IMR-90 (cell line): ENCODE measurements around the gene RAB37. TPM values are rescaled to one million over a fixed set of nuclear protein-coding genes. Genes with fewer than 3 reads are reported as not detected.

ENCODE experiments used
- ATAC-seq: fragments of 200-7000 bp; cut with Tn5 transposase; 2 replicates; pipeline ENCODE4 v1.9.1; 2020; ENCODE audit warnings: low read depth, mild to moderate bottlenecking, moderate library complexity
- BruUV-seq: library from RNA; stranded (reverse); fragments of 400-500 nt; replicated peaks from 2 replicates; lab custom pipeline; 2021; lab: Mats Ljungman, UMichigan
- CTCF ChIA-PET: fragments of 300-600 bp; formaldehyde crosslinking; extraction: SDS; loops from one replicate; lab custom pipeline; 2021; ENCODE audit warnings: antibody characterized with exemption; lab: Yijun Ruan, JAX
- POLR2A ChIA-PET: fragments of 300-600 bp; sonication (Branson Sonifier 250); formaldehyde crosslinking; loops from one replicate; lab custom pipeline; 2022; ENCODE audit warnings: antibody characterized with exemption; ENCODE audit not compliant: unreplicated experiment; lab: Charles Lee
- DNase-seq: peaks from one replicate; pipeline ENCODE4 v3.0.0; 2013
- H2AFZ ChIP-seq: replicated peaks from 2 replicates; pipeline ENCODE3; 2013; ENCODE audit warnings: low read length, mild to moderate bottlenecking; ENCODE audit not compliant: poor library complexity
- H2AK5ac ChIP-seq: 2 replicates; pipeline ENCODE4 v1.6.1; 2013; ENCODE audit warnings: low read depth, low read length, inconsistent platforms
- H2AK9ac ChIP-seq: replicated peaks from 2 replicates; pipeline ENCODE3; 2013; ENCODE audit warnings: mild to moderate bottlenecking, low read depth, low read length, moderate library complexity; ENCODE audit not compliant: poor library complexity
- H2BK120ac ChIP-seq: 2 replicates; pipeline ENCODE4 v1.6.1; 2013; ENCODE audit warnings: low read depth, low read length, inconsistent platforms
- H2BK15ac ChIP-seq: 3 replicates; pipeline ENCODE4 v1.6.1; 2013; ENCODE audit warnings: low read depth, low read length, inconsistent platforms
- H2BK20ac ChIP-seq: 2 replicates; pipeline ENCODE4 v1.6.1; 2013; ENCODE audit warnings: low read depth, mild to moderate bottlenecking, inconsistent platforms, low read length, moderate library complexity
- H2BK5ac ChIP-seq: 2 replicates; pipeline ENCODE4 v1.6.1; 2013; ENCODE audit warnings: mild to moderate bottlenecking, low read depth, low read length, inconsistent platforms; ENCODE audit not compliant: poor library complexity, severe bottlenecking
- H3K14ac ChIP-seq: replicated peaks from 2 replicates; pipeline ENCODE4 v1.6.1; 2013; ENCODE audit warnings: low read depth, low read length, inconsistent platforms
- H3K18ac ChIP-seq: 2 replicates; pipeline ENCODE4 v1.6.1; 2013; ENCODE audit warnings: low read depth, low read length, control low read depth
- H3K23ac ChIP-seq: 2 replicates; pipeline ENCODE4 v1.6.1; 2013; ENCODE audit warnings: low read depth, low read length, inconsistent platforms
- H3K27ac ChIP-seq: 2 replicates; pipeline ENCODE4 v1.5.1; 2013; ENCODE audit warnings: mild to moderate bottlenecking, control low read depth, low read length; ENCODE audit not compliant: insufficient read depth
- H3K27me3 ChIP-seq: 2 replicates; pipeline ENCODE4 v1.6.1; 2013; ENCODE audit warnings: low read length; ENCODE audit not compliant: control insufficient read depth, insufficient read depth
- H3K36me3 ChIP-seq: 2 replicates; pipeline ENCODE4 v1.6.1; 2013; ENCODE audit warnings: low read length, mixed read lengths; ENCODE audit not compliant: control insufficient read depth, insufficient read depth
- H3K4ac ChIP-seq: 2 replicates; pipeline ENCODE4 v1.6.1; 2013; ENCODE audit warnings: low read depth, low read length, inconsistent platforms
- H3K4me1 ChIP-seq: 2 replicates; pipeline ENCODE4 v1.6.1; 2013; ENCODE audit warnings: low read length, mixed read lengths; ENCODE audit not compliant: control insufficient read depth, insufficient read depth
- H3K4me2 ChIP-seq: 2 replicates; pipeline ENCODE4 v1.6.1; 2013; ENCODE audit warnings: low read depth, mild to moderate bottlenecking, control low read depth, low read length, moderate library complexity
- H3K4me3 ChIP-seq: 2 replicates; pipeline ENCODE4 v1.5.1; 2013; ENCODE audit warnings: low read depth, mild to moderate bottlenecking, control low read depth, low read length, moderate library complexity; ENCODE audit not compliant: insufficient read depth
- H3K56ac ChIP-seq: 2 replicates; pipeline ENCODE4 v1.6.1; 2013; ENCODE audit warnings: low read length, inconsistent platforms; ENCODE audit not compliant: insufficient read depth; ENCODE audit errors: extremely low read depth
- H3K79me1 ChIP-seq, 2 experiments: 2 replicates each; pipeline ENCODE4 v1.6.1; 2013; ENCODE audit warnings: low read length in 2 of 2, inconsistent platforms in 1 of 2, low read depth in 1 of 2
- H3K9ac ChIP-seq: 2 replicates; pipeline ENCODE4 v1.6.1; 2013; ENCODE audit warnings: low read depth, low read length, control low read depth
- H3K9me1 ChIP-seq: 2 replicates; pipeline ENCODE4 v1.6.1; 2013; ENCODE audit warnings: low read length, inconsistent platforms; ENCODE audit not compliant: insufficient read depth
- H3K9me3 ChIP-seq: 2 replicates; pipeline ENCODE4 v1.6.1; 2013; ENCODE audit warnings: low read length; ENCODE audit not compliant: control insufficient read depth, insufficient read depth
- H4K20me1 ChIP-seq: 2 replicates; pipeline ENCODE4 v1.6.1; 2013; ENCODE audit warnings: low read length, inconsistent platforms; ENCODE audit not compliant: insufficient read depth
- H4K5ac ChIP-seq: 2 replicates; pipeline ENCODE4 v1.6.1; 2013; ENCODE audit warnings: mild to moderate bottlenecking, low read depth, low read length, control low read depth
- H4K8ac ChIP-seq, 2 experiments: 2 replicates each; pipeline ENCODE4 v1.6.1; 2013; ENCODE audit warnings: low read depth in 2 of 2, low read length in 2 of 2, control low read depth in 1 of 2, inconsistent platforms in 1 of 2
- H4K91ac ChIP-seq: 2 replicates; pipeline ENCODE4 v1.6.1; 2013; ENCODE audit warnings: low read depth, low read length, inconsistent platforms; ENCODE audit not compliant: insufficient read depth
- MAFK ChIP-seq: IDR thresholded peaks from 2 replicates; pipeline ENCODE4 v1.6.1; 2012; ENCODE audit warnings: low read depth, low read length, improper control_type of control experiment
- MXI1 ChIP-seq: IDR thresholded peaks from 2 replicates; pipeline ENCODE4 v1.6.1; 2012; ENCODE audit warnings: low read depth, mild to moderate bottlenecking, low read length, moderate library complexity, borderline replicate concordance
- WGBS, 2 experiments: methylation state at CpG; one replicate each; pipeline versions ENCODE4 v1.1.5 to v1.1.7; 2013; ENCODE audit warnings: missing lambda C conversion rate in 2 of 2; ENCODE audit not compliant: insufficient read length in 1 of 2; ENCODE audit errors: extremely low coverage in 2 of 2; 5-methylcytosine and 5-hydroxymethylcytosine counted together
- dilution Hi-C: fragments of 300-500 bp; cut with HindIII; formaldehyde crosslinking; loops from one replicate; pipeline ENCODE4 v1.14.3; 2018; ENCODE audit warnings: low sequenced_read_pairs; ENCODE audit not compliant: unreplicated experiment
- in situ Hi-C: fragments of 300-500 bp; cut with MboI; formaldehyde crosslinking; loops from 3 replicates; pipeline ENCODE4 v1.14.3; 2019; ENCODE audit warnings: low sequenced_read_pairs, inconsistent platforms, mixed read lengths
- intact Hi-C: fragments of 100-400 bp; cut with micrococcal nuclease; formaldehyde crosslinking; loops from 2 replicates; pipeline ENCODE4 v1.10.0; 2022
- polyA plus RNA-seq, 3 experiments: library from polyadenylated mRNA; depleted of rRNA; stranded (reverse); fragments of >200 nt; gene quantifications; 2 replicates each; pipeline ENCODE4 v1.2.3, GENCODE V29; 2012; ENCODE audit warnings: low replicate concordance in 1 of 3
- total RNA-seq: library from RNA; depleted of rRNA; stranded (reverse); fragments of >200 nt; gene quantifications from 2 replicates; pipeline ENCODE4 v1.2.3, GENCODE V29; 2012

RAB37 gene
- total and polyA plus RNA-seq, 2 of the 4 experiments (the other 2 are of a cell fraction) = 0.19 TPM; not detected in 1

DNA sequence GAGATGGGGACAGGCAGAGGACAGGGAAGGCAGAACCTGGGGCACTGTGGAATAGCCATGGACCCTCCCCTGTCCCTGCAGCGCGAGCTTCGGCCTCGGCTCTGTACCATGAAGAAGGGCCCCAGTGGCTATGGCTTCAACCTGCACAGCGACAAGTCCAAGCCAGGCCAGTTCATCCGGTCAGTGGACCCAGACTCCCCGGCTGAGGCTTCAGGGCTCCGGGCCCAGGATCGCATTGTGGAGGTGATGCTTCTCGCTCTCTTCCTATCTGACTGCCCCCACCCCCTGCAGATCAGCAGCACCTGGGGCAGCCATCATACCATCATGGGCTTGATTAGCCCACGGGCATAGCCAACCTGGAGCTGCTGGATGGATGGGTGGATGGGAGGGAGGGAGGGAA is 24.9 kb downstream of the RAB37 start:
- Histone ChIP-seq H2AK9ac (no peak overlapping the region), H3K56ac (no peak overlapping the region), H2BK20ac (no peak overlapping the region), H3K4me1 (peaks cover 25% of the 10 kb centered on the region), H2BK15ac (no peak overlapping the region), H3K9me3 (no peaks in the 10 kb centered on the region), H3K36me3 (no peaks in the 10 kb centered on the region), H3K9me1 (0 out of 2 replicates have a peak, but pooled peaks cover 6% of the 10 kb centered on the region), H3K27me3 (no peaks in the 10 kb centered on the region), H4K20me1 (peaks cover 8% of the 10 kb centered on the region), H3K18ac (no peak overlapping the region), H3K23ac (no peak overlapping the region), H2BK120ac (no peak overlapping the region), H3K9ac (no peak overlapping the region), H2AK5ac (no peak overlapping the region), H2AFZ (no peak overlapping the region), H2BK5ac (no peak overlapping the region), H3K27ac (no peak overlapping the region), H4K8ac (no peak overlapping the region), H3K4me2 (no peak overlapping the region), H4K5ac (no peak overlapping the region), H3K14ac (no peak overlapping the region), H3K4me3 (no peak overlapping the region), H4K91ac (no peak overlapping the region), H3K4ac (no peak overlapping the region), H3K79me1 (peaks cover 0 to 10% of the 10 kb centered on the region in 2 experiments; a peak in 2 of 4 replicates)
- intact Hi-C loops = no loop called here
- in situ Hi-C loops = no loop called here
- no TSS peak for BruUV-seq
- dilution Hi-C loops = no loop called here
- ATAC-seq (no peak), DNase-seq (no peak)
- 93% methylated on average over 5 of the region's 11 CpGs; no CpG with 5 or more reads in 1 of the 2 experiments for WGBS, 2 experiments
- CTCF ChIA-PET = interaction anchor here (1.1 kb wide), 1 partner anchor 12 kb away, joined by 4 read pairs; no protein-coding TSS in a partner anchor
- no peak for TF ChIP-seq MAFK
- TF ChIP-seq MXI1 = no peak
- POLR2A ChIA-PET = interaction anchor here (0.5 kb wide), 1 partner anchor 30 kb away, joined by 5 read pairs; no protein-coding TSS in a partner anchor
